ENCODE results near the gene PROC. TPM values are rescaled to one million over a fixed set of nuclear protein-coding genes. Genes with fewer than 3 reads are reported as not detected.

PROC gene
- total and polyA plus RNA-seq, 2 of the 4 experiments (the other 2 are of a cell fraction) = 0.07 TPM; not detected in 1

GRCh38 chr2:127475788-127476187 lies 57.6 kb downstream of the PROC start:
- no peak for DNase-seq
- ATAC-seq (ENCODE audit: low read depth) = no peak
- dilution Hi-C loops (cut with HindIII; ENCODE audit: low sequenced_read_pairs, unreplicated experiment) (no loop called here), in situ Hi-C loops (cut with MboI; ENCODE audit: low sequenced_read_pairs) (loop anchor here (5.0 kb wide), 1 partner anchor 153 kb away; no protein-coding TSS in a partner anchor), intact Hi-C loops (cut with micrococcal nuclease) (loop anchor here (5.0 to 10.0 kb wide), 3 partner anchors 91 to 411 kb away; partner anchors contain the start of gene MAP3K2)
- Histone ChIP-seq H2AFZ (replicated peaks; ENCODE audit: low read length, poor library complexity) (no peak overlapping the region), H3K18ac (ENCODE audit: low read depth, low read length) (no peak overlapping the region), H4K8ac (ENCODE audit: low read depth in 2 of 2, low read length in 2 of 2) (no peak overlapping the region), H2BK15ac (ENCODE audit: low read depth, low read length) (no peak overlapping the region), H3K9me1 (ENCODE audit: insufficient read depth, low read length) (no peaks in the 10 kb centered on the region), H3K36me3 (ENCODE audit: control insufficient read depth, insufficient read depth, low read length) (peaks cover 7% of the 10 kb centered on the region), H3K4me1 (ENCODE audit: control insufficient read depth, insufficient read depth, low read length) (0 out of 2 replicates have a peak, but pooled peaks cover 1% of the 10 kb centered on the region), H3K23ac (ENCODE audit: low read depth, low read length) (no peak overlapping the region), H4K91ac (ENCODE audit: insufficient read depth, low read depth, low read length) (no peak overlapping the region), H3K4ac (ENCODE audit: low read depth, low read length) (no peak overlapping the region), H3K27me3 (ENCODE audit: control insufficient read depth, insufficient read depth, low read length) (no peaks in the 10 kb centered on the region), H2AK9ac (replicated peaks; ENCODE audit: low read depth, low read length, poor library complexity) (no peak overlapping the region), H3K4me3 (ENCODE audit: insufficient read depth, low read depth, low read length) (no peak overlapping the region), H3K4me2 (ENCODE audit: low read depth, low read length) (no peak overlapping the region), H2BK120ac (ENCODE audit: low read depth, low read length) (no peak overlapping the region), H3K14ac (replicated peaks; ENCODE audit: low read depth, low read length) (no peak overlapping the region), H4K20me1 (ENCODE audit: insufficient read depth, low read length) (no peaks in the 10 kb centered on the region), H3K56ac (ENCODE audit: extremely low read depth, insufficient read depth, low read length) (no peak overlapping the region), H2AK5ac (ENCODE audit: low read depth, low read length) (no peak overlapping the region), H3K27ac (ENCODE audit: insufficient read depth, low read length) (no peak overlapping the region), H3K79me1 (ENCODE audit: low read depth in 1 of 2, low read length in 2 of 2) (peaks cover 3 to 4% of the 10 kb centered on the region in 2 experiments; a peak in 1 of 4 replicates), H3K9me3 (ENCODE audit: control insufficient read depth, insufficient read depth, low read length) (no peaks in the 10 kb centered on the region), H4K5ac (ENCODE audit: low read depth, low read length) (no peak overlapping the region), H2BK5ac (ENCODE audit: low read depth, low read length, poor library complexity, severe bottlenecking) (no peak overlapping the region), H3K9ac (ENCODE audit: low read depth, low read length) (no peak overlapping the region), H2BK20ac (ENCODE audit: low read depth, low read length) (no peak overlapping the region)
- ChIA-PET CTCF (no interaction called here), POLR2A (ENCODE audit: unreplicated experiment) (no interaction called here)
- 100% methylated on average over 2 of the region's 2 CpGs; no CpG with 5 or more reads in 1 of the 2 experiments for WGBS, 2 experiments (ENCODE audit: extremely low coverage in 2 of 2, insufficient read length in 1 of 2)
- TF ChIP-seq RCOR1 (IDR thresholded peaks at IDR 0.05; ENCODE audit: insufficient replicate concordance, low read length) (no peak), POLR2A (IDR thresholded peaks at IDR 0.05; ENCODE audit: low read depth, low read length) (no peak), MAZ (IDR thresholded peaks at IDR 0.05; ENCODE audit: borderline replicate concordance, low read depth, low read length) (no peak), NFE2L2 (IDR thresholded peaks at IDR 0.05; ENCODE audit: low read depth, low read length) (no peak), RFX5 (IDR thresholded peaks at IDR 0.05; ENCODE audit: low read depth, low read length) (no peak), CHD1 (IDR thresholded peaks at IDR 0.05; ENCODE audit: low read depth, low read length) (no peak), MXI1 (IDR thresholded peaks at IDR 0.05; ENCODE audit: borderline replicate concordance, low read depth, low read length) (no peak), SMC3 (IDR thresholded peaks at IDR 0.05; ENCODE audit: low read depth, low read length) (no peak), USF2 (IDR thresholded peaks at IDR 0.05; ENCODE audit: low read depth, low read length) (no peak), BHLHE40 (IDR thresholded peaks at IDR 0.05; ENCODE audit: low read depth, low read length) (no peak), FOS (IDR thresholded peaks at IDR 0.05; ENCODE audit: low read depth, low read length) (no peak), ELK1 (IDR thresholded peaks at IDR 0.05; ENCODE audit: borderline replicate concordance, low read depth, low read length) (no peak), MAFK (IDR thresholded peaks at IDR 0.05; ENCODE audit: low read depth, low read length) (no peak), CEBPB (IDR thresholded peaks at IDR 0.05; ENCODE audit: low read depth, low read length) (no peak), RAD21 (IDR thresholded peaks at IDR 0.05; ENCODE audit: low read length) (no peak)
- TF ChIP-seq, protein P1, sequence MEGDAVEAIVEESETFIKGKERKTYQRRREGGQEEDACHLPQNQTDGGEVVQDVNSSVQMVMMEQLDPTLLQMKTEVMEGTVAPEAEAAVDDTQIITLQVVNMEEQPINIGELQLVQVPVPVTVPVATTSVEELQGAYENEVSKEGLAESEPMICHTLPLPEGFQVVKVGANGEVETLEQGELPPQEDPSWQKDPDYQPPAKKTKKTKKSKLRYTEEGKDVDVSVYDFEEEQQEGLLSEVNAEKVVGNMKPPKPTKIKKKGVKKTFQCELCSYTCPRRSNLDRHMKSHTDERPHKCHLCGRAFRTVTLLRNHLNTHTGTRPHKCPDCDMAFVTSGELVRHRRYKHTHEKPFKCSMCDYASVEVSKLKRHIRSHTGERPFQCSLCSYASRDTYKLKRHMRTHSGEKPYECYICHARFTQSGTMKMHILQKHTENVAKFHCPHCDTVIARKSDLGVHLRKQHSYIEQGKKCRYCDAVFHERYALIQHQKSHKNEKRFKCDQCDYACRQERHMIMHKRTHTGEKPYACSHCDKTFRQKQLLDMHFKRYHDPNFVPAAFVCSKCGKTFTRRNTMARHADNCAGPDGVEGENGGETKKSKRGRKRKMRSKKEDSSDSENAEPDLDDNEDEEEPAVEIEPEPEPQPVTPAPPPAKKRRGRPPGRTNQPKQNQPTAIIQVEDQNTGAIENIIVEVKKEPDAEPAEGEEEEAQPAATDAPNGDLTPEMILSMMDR (conservative IDR thresholded peaks at IDR 0.05; ENCODE audit: low read depth, low read length) = no peak
- BruUV-seq (replicated peaks) = no TSS peak

Measured in IMR-90 (cell line).